Activated CD4-positive, alpha-beta T cell treated with anti-CD3 and anti-CD28 coated beads, Interleukin-2, Interleukin-4, amounts not matched to agents 100 ng/mL and 50 ng/mL, durations not matched to agents 16 hours and 8 hours (primary cell): ENCODE data around the gene GRB2.
"Not testable (repeated sequence)": the region's sequence is repeated elsewhere in the genome, so short reads cannot be mapped to it uniquely, and the experiment has no call there.

Experiments
- DNase-seq: peaks from one replicate; pipeline ENCODE4 v3.0.0-alpha.2; 2020; ENCODE audit warnings: low spot score

GRB2 gene

GRCh38 chr17:75405365-75406221 is at the start of gene GRB2:
Gene GRB2, minus strand, starts transcription at chr17:75405678. Its CDS starts 12,050 bp downstream, at chr17:75393628.
- peak; percentile 100 for DNase-seq

GRCh38 chr17:75454672-75455071 is 49.2 kb upstream of the GRB2 start:
- not testable (repeated sequence) for DNase-seq

DNA sequence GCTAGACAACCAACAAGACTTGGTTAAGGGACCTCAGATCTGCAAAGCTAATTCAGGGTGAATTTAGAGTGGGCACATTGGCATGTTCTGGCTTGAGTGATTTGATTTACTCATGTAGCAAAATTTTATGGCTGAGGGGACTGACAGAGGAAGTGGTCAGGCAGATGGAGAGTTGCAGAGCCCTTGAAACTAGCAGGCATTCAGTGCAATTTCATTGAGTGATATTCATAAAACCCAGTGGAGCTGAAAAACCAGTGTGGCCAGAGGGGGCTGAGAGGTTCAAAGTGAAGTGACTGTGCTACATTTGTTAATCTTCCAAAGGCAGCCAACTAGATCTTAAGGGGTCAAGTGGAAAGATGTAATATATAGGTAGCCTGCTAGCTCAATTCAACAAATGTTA is 48.7 kb upstream of the GRB2 start:
- DNase-seq: no peak

DNA sequence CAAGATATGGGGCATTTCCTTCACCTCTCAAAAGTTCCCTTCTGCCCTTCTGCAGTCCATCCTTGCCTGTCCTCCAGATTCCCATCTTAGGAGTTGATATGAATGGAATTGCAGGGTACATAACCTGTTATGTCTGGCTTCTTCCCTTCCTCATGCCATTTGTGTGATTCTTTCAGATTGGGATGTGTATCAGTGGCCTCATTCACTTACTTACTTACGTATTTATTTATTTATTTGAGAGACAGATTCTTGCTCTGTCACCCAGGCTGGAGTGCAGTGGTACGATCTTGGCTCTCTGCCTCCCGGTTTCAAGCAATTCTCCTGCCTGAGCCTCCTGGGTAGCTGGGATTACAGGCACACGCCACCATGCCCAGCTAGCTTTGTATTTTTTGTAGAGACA is 44.8 kb upstream of the GRB2 start:
- DNase-seq: no peak

DNA sequence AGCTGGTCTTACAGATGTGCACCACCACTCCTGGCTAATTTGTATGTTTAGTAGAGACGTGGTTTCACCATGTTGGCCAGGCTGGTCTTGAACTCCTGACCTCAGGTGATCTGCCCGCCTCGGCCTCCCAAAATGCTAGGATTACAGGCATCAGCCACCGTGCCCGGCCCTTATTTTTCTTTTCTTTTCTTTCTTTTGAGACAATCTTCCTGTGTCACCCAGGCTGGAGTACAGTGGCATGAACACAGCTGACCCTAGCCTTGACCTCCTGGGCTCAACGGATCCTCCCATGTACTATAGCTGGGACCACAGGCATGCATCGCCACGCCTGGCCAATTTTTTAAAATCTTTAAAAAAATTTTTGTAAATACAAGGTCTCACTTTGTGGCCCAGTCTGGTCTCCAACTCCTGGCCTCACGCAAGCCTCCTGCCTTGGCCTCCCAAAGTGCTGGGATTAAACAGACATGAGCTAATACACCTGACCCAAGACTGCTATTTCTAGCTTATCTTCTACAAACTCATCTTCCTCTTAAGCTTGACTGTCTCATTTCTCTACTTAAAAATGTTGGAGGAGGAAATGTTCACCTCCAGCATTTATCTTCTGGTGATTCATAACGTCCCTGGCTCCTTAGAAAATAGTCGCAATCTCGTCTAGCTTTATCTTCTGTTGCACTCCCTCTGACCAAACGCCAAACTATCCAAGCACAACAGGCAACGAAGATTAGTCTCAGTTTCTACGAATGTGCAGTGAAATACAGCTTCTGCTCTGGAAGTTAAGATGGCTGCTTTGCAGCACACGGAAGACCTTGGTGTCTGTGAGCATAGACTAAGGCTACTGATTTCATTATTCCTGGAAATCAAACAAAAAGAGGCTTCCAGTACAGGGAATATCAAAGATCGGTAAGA is 42.7 kb upstream of the GRB2 start:
- DNase-seq: no peak

GRCh38 chr17:75445896-75446295 is 40.4 kb upstream of the GRB2 start:
- DNase-seq: not testable (repeated sequence)

DNA sequence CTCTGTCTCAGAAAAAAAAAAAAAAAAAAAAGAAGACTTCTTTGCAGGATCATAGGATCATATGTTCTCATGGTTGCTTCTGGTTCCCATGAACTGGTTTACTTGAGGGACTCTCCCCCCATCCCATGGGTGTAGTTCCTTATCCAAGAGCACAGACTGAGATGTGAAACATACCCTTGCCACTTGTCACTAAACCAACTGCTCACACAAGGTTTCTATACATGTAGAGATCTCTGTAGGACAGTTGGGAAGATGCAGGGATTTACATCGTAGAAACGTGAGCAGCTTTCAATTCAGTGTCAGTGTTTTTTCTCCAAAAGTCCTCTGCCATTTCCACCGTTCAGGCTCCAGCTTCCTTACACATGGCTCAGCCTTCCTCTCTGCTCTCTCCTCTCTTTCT is 39.8 kb upstream of the GRB2 start:
- DNase-seq: no peak

DNA sequence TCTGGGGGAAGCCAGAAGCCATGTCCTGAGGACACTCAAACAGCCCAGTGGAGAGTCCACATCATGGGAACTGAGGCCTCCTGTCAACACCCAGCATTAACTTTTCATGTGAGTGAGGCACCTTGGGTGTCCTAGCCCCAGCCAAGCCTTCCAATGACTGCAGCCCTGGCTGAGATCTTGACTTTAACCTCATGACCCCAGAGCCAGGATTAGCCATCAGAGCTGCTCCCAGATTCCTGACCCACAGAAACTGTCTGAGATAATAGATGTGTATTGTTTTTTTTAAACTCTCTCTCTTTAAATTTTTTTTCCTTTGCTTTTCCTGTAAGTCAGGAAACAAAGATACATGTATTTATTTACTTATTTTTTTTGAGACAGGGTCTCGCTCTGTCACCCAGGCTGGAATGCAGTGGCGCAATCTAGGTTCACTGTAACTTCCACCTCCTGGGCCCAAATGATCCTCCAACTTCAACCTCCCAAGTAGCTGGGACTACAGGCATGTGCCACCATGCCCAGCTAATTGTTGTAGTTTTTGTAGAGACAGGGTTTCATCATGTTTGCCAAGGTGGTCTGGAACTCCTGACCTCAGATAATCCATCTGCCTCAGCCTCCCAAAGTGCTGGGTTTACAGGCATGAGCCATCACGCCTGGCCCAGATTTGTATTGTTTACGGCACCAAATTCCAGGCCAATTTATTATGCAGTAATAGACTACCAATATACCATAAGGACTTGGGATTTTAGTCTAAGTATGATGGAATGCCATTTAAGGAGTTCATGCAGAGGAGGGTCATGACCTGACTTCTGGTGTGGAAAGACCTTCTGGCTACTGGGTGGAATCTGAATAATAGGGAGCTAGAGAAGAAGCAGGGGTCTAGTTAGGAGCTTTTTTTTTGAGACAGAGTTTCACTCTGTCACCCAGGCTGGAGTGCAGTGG is 37.0 kb upstream of the GRB2 start:
- no peak for DNase-seq

DNA sequence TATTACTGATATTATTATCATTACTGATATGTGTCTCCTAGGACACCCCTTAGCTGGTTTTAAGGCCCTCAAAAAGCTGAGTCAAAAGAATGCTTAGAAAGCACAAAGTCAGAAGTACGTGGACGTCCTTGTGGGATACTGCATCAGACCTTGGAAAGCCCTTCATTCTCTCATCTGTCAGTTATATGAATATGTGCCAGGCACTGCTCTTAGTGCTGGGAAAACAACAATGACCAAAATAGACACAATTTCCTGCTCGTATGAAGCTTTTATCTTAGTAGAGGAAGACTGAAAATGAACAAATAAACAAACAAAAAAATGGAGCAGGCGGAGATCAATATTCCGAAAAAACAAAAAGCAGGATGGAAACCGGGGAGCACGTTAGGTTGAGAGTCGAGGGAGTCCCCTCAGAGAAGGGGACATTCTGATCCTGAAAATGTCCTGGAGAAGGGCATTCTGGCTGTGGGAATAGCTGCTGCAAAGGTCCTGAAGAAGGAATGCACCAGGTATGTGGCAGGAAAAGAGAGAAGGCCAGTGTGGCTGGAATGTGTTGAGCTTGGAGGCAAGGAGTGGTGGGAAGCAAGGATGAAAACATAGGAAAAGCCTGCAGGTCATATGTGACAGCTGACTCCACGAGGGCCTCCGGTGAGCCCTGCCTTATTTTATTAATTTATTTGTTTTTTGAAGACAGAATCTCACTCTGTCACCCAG is 35.4 kb upstream of the GRB2 start:
- no peak for DNase-seq

DNA sequence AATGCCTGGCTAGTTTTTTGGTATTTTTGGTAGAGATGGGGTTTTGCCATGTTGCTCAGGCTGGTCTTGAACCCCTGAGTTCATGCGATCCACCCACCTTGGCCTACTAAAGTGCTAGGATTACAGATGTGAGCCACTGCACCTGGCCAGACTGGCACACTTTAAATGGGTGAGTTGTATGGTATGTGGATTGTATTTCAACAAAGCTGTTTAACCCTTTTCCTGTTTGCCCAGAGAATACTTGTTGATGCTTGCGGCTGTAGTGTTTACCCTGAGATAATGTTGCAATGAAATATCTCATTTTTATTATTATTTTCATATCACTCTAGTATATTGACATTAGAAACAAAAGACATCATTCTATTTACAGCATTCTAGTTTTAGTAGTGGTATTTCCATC is 33.8 kb upstream of the GRB2 start:
- no peak for DNase-seq

- DNase-seq: not testable (repeated sequence)
Measured at GRCh38 chr17:75437404-75437803, 31.9 kb upstream of the GRB2 start.

- not testable (repeated sequence) for DNase-seq
Measured at GRCh38 chr17:75434433-75434832, 29.0 kb upstream of the GRB2 start.

DNA sequence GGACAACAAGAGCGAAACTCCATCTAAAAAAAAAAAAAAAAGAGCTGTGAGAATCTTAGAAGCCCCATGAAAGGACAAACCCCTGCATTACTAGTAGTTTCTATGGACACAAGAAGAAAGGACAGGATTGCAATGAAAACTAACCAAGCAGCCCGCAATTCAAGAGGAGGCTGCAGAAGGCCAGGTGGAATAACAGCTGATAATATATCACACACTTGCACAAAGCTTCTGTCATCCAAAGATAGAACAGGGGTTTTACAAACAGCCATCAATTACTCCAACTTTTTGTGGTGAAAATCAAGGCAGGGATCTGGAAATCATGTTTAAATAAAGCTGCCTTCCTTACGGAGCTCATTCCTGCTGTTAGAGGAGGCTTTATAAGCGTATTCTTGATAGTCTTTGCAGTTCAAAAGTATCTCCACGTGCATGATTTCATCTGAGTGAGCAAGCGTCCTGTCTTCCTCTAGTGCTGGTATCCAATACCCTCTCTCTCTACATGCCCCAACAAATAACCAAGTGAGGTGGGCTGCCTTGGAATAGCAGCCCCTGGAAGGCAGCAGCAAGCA is 27.8 kb upstream of the GRB2 start:
- no peak for DNase-seq

GRCh38 chr17:75430159-75430974 is 24.9 kb upstream of the GRB2 start:
- no peak for DNase-seq

GRCh38 chr17:75428543-75429469 is 23.3 kb upstream of the GRB2 start:
- DNase-seq: no peak

DNA sequence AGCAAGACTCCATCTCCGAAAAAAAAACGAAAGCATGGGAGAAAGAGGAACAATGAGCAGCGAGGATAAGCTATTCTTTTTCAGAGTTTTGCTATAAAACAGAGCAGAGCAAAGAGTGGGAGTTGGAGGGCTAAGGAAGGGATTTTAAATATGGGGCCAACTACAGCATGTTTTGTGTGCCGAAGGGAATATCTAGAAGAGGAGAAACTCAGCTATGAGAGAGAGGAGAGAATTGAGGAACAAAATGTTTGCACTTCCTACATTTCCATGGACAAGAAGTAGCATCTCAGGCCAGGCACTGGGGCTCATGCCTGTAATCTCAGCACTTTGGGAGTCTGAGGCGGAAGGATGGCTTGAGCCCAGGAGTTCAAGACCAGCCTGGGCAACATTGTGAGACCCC is 13.1 kb upstream of the GRB2 start:
- DNase-seq: no peak

GRCh38 chr17:75417054-75417580 is 11.6 kb upstream of the GRB2 start:
- no peak for DNase-seq

GRCh38 chr17:75416006-75416405 is 10.5 kb upstream of the GRB2 start:
- no peak for DNase-seq

- DNase-seq: no peak
Measured at GRCh38 chr17:75414488-75414887, 9.0 kb upstream of the GRB2 start.
